A549 (cell line): ENCODE measurements around the gene FAT3. TPM values are rescaled to one million over a fixed set of nuclear protein-coding genes. Genes with fewer than 3 reads are reported as not detected.

Experiments used
- ATAC-seq, 2 experiments: fragments of 200-7000 bp in 1 of 2; fragments of >200 bp in 1 of 2; cut with Nextera tagmentation in 1 of 2; cut with Tn5 transposase in 1 of 2; 3 replicates each; pipeline versions ENCODE4 v1.8.0 to v1.9.1; 2018 to 2020; ENCODE audit warnings: mild to moderate bottlenecking in 1 of 2, moderate library complexity in 1 of 2
- CTCF ChIA-PET: fragments of 300-600 bp; sonication (Branson Sonifier 250); formaldehyde crosslinking; extraction: SDS; loops from one replicate; lab custom pipeline; 2021; ENCODE audit warnings: antibody characterized with exemption, inconsistent platforms; lab: Yijun Ruan, JAX
- POLR2A ChIA-PET: fragments of 350-600 bp; formaldehyde crosslinking; extraction: SDS; loops from one replicate; lab custom pipeline; 2021; ENCODE audit warnings: antibody characterized with exemption, inconsistent platforms; lab: Yijun Ruan, JAX
- DNase-seq, 2 experiments: peaks; one replicate each; pipeline versions ENCODE4 v3.0.0 to v3.0.0-alpha.2; 2011 to 2016; ENCODE audit warnings: low read depth in 1 of 2, low spot score in 1 of 2
- FAIRE-seq: peaks from 2 replicates; lab custom pipeline; 2011; peaks lifted over from hg19 to GRCh38; lab: Jason Lieb, UNC
- H3K27ac ChIP-seq, 2 experiments: fragments of >200 bp; sonication (Bioruptor Twin); formaldehyde crosslinking; 3 replicates each; pipeline ENCODE4 v1.5.1; 2016 to 2017
- H3K4me1 ChIP-seq: fragments of >200 bp; sonication (Bioruptor Twin); formaldehyde crosslinking; 3 replicates; pipeline ENCODE4 v1.6.1; 2016
- H3K4me2 ChIP-seq: fragments of >200 bp; sonication (Bioruptor Twin); formaldehyde crosslinking; 3 replicates; pipeline ENCODE4 v1.6.1; 2016
- H3K4me3 ChIP-seq: fragments of >200 bp; sonication (Bioruptor Twin); formaldehyde crosslinking; 3 replicates; pipeline ENCODE4 v1.5.1; 2016
- H3K9me3 ChIP-seq: fragments of >200 bp; sonication (Bioruptor Twin); formaldehyde crosslinking; 3 replicates; pipeline ENCODE4 v1.6.1; 2016
- BHLHE40 ChIP-seq: IDR thresholded peaks from 2 replicates; pipeline ENCODE4 v1.6.1; 2012; ENCODE audit warnings: low read depth, low read length, inconsistent platforms
- CBX2 ChIP-seq: fragments of 200-600 bp; sonication (generic); IDR thresholded peaks from 2 replicates; pipeline ENCODE4 v1.6.1; 2016; ENCODE audit warnings: low read depth, mild to moderate bottlenecking, borderline replicate concordance
- CBX8 ChIP-seq: fragments of 200-600 bp; sonication (generic); IDR thresholded peaks from 2 replicates; pipeline ENCODE4 v1.6.1; 2016
- CEBPB ChIP-seq, 2 experiments: fragments of >200 bp in 1 of 2; sonication (Bioruptor Twin) in 1 of 2; formaldehyde crosslinking in 1 of 2; IDR thresholded peaks; 2 replicates each; pipeline ENCODE4 v1.6.1; 2012 to 2016
- CHD2 ChIP-seq: fragments of 150-350 bp; IDR thresholded peaks from 2 replicates; pipeline ENCODE4 v1.6.1; 2014; ENCODE audit warnings: low read length; ENCODE audit not compliant: partially characterized antibody
- EHMT2 ChIP-seq: fragments of 200-600 bp; sonication (generic); IDR thresholded peaks from 2 replicates; pipeline ENCODE4 v1.6.1; 2016; ENCODE audit warnings: antibody characterized with exemption, low read depth, mild to moderate bottlenecking, moderate library complexity
- EP300 ChIP-seq, 2 experiments: fragments of >200 bp; sonication (Bioruptor Twin); formaldehyde crosslinking; IDR thresholded peaks; 2 replicates in 1 of 2; 3 replicates in 1 of 2; pipeline ENCODE4 v1.6.1; 2016 to 2017
- HDAC2 ChIP-seq: fragments of 200-600 bp; sonication (generic); IDR thresholded peaks from 2 replicates; pipeline ENCODE4 v1.6.1; 2016
- HEYL ChIP-seq: fragments of 250-450 bp; sonication (Bioruptor Pico); IDR thresholded peaks from 2 replicates; pipeline ENCODE4 v1.8.0; 2021; ENCODE audit warnings: mild to moderate bottlenecking, moderate library complexity
- HOXB5 ChIP-seq: fragments of 250-450 bp; sonication (Bioruptor Pico); IDR thresholded peaks from 2 replicates; pipeline ENCODE4 v1.5.0; 2020; ENCODE audit warnings: mild to moderate bottlenecking, moderate library complexity
- JUNB ChIP-seq: fragments of >200 bp; sonication (Bioruptor Twin); formaldehyde crosslinking; IDR thresholded peaks from 2 replicates; pipeline ENCODE4 v1.6.1; 2016
- KDM1A ChIP-seq: fragments of 200-600 bp; sonication (generic); IDR thresholded peaks from 2 replicates; pipeline ENCODE4 v1.6.1; 2016; ENCODE audit warnings: low read depth, mild to moderate bottlenecking
- MAZ ChIP-seq: fragments of 150-350 bp; IDR thresholded peaks from 2 replicates; pipeline ENCODE4 v1.6.1; 2014; ENCODE audit warnings: antibody characterized with exemption, low read depth, low read length, borderline replicate concordance
- MYC ChIP-seq: IDR thresholded peaks from 2 replicates; pipeline ENCODE4 v1.6.1; 2012; ENCODE audit warnings: mild to moderate bottlenecking, inconsistent platforms, low read length, improper control_type of control experiment, borderline replicate concordance
- RAD21 ChIP-seq, 2 experiments: fragments of >200 bp in 1 of 2; sonication (Bioruptor Twin) in 1 of 2; formaldehyde crosslinking in 1 of 2; IDR thresholded peaks in 1 of 2; conservative IDR thresholded peaks in 1 of 2; 2 replicates in 1 of 2; 3 replicates in 1 of 2; pipeline ENCODE4 v1.6.1; 2012 to 2018; ENCODE audit warnings: inconsistent platforms in 1 of 2
- RCOR1 ChIP-seq: fragments of 150-350 bp; IDR thresholded peaks from 2 replicates; pipeline ENCODE4 v1.6.1; 2014; ENCODE audit warnings: antibody characterized with exemption, low read length, low read depth
- RFX5 ChIP-seq: fragments of 450-650 bp; IDR thresholded peaks from 2 replicates; pipeline ENCODE4 v1.7.1; 2014; ENCODE audit warnings: antibody characterized with exemption, mild to moderate bottlenecking, moderate library complexity
- SMC3 ChIP-seq: fragments of >200 bp; sonication (Bioruptor Twin); formaldehyde crosslinking; IDR thresholded peaks from 3 replicates; pipeline ENCODE4 v1.6.1; 2018; ENCODE audit warnings: inconsistent platforms
- TFCP2L1 ChIP-seq: fragments of 250-450 bp; sonication (Bioruptor Pico); IDR thresholded peaks from 2 replicates; pipeline ENCODE4 v1.5.0; 2021; ENCODE audit warnings: mild to moderate bottlenecking
- WGBS: methylation state at CpG from one replicate; pipeline ENCODE4 v1.1.6; 2017; ENCODE audit errors: missing lambda C conversion rate; 5-methylcytosine and 5-hydroxymethylcytosine counted together
- polyA plus RNA-seq, 4 experiments: library from polyadenylated mRNA; depleted of rRNA in 3 of 4; stranded (reverse); fragments of >200 nt; fragmentation: RNase III in 1 of 4; extraction: RNeasy Plus Mini Kit Qiagen cat#74134 plus additional on column Dnase treatment in 1 of 4; gene quantifications; 2 replicates in 3 of 4; 3 replicates in 1 of 4; pipeline ENCODE4 v1.2.3, GENCODE V29; 2011 to 2017

FAT3 gene
- polyA plus RNA-seq, 2 of the 4 experiments (the other 2 are of a cell fraction), result 0.61 to 1.4 TPM

- 71% methylated on average over 13 of the region's 13 CpGs for WGBS
- no peaks in the 10 kb centered on the region for H3K4me1 ChIP-seq
- FAIRE-seq (no peak), DNase-seq (no peak)
- CTCF ChIA-PET, result interaction anchor here (1.2 kb wide), 1 partner anchor 14 kb away, joined by 3 read pairs; no protein-coding TSS in a partner anchor
- H3K4me2 ChIP-seq, result peak overlapping the region; percentile 76
- TF ChIP-seq EP300 (IDR thresholded peaks at IDR 0.05) (no peak), CHD2 (no peak), RCOR1 (no peak), RAD21 (conservative IDR thresholded peaks at IDR 0.05 in 1 of 2, IDR thresholded peaks at IDR 0.05 in 1 of 2) (no peak), CBX8 (no peak), HDAC2 (no peak), MYC (no peak), EHMT2 (no peak), HOXB5 (CRISPR knock-in tag) (no peak)
- TF ChIP-seq, all 56 proteins: peak for 0
- no peak overlapping the region for H3K27ac ChIP-seq
- H3K4me3 ChIP-seq, result peak overlapping the region; percentile 59
- POLR2A ChIA-PET, result no interaction called here
- H3K9me3 ChIP-seq, result no peaks in the 10 kb centered on the region
- no peak for ATAC-seq
Observed at GRCh38 chr11:92227230-92227814, 2.7 kb downstream of the FAT3 start.

DNA sequence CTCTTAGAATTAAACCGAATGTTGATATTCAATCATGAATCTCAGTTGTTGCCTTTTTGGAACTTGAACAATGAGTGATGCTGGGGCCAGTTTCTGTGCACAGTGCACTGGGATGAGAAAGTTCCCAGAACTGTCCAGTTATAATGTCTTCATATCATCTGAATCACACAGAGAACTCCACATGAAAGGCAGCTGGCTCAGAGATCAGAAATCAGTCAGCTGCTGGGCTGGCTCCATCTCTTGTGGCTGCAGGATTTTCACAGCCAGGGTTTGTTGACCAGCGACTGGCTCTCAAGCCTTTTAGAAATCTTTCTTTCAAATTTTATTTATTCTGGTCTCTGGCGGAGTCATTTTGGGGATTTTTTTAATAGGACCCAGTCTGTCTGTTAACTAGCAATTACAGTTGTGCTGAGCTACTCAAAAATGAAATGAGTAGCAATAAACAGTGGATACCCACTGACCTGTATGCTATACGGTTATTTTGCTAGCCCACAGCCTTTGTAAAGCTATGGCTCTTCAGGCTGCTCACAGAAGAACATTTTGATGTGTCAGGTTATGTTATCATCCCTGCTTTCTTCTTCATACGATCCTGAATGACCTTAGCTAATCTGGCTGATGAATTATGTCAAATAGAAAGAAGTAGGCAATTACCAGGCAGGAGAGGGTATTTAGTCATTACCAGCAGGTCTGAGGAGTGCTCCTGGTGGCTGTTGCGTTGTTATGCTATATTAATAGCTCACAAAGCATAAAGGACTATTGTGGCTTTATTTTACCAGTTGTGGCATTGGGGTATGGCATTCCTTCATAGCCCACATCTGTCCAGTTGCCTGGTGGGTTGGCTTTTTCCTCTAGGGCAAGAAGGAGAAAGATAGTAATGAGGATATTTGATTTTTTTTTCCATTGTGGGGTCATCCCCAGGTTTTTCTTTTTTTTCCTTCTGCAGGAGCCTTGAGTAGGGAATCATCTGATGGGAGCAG, 3.6 kb downstream of the FAT3 start:
- Histone ChIP-seq H3K4me1 (no peaks in the 10 kb centered on the region), H3K4me2 (no peak overlapping the region), H3K4me3 (no peak overlapping the region), H3K27ac (no peak overlapping the region), H3K9me3 (no peaks in the 10 kb centered on the region)
- no peak for FAIRE-seq
- DNase-seq, result no peak
- TF ChIP-seq HOXB5 (CRISPR knock-in tag) (no peak), CBX8 (no peak), EHMT2 (no peak), CEBPB (IDR thresholded peaks at IDR 0.05) (no peak), JUNB (no peak), HEYL (CRISPR knock-in tag) (no peak)
- ChIA-PET POLR2A (no interaction called here), CTCF (interaction anchor here (0.6 kb wide), 1 partner anchor 566 kb away, joined by 3 read pairs; no protein-coding TSS in a partner anchor)
- no peak for ATAC-seq
- WGBS, result 70% methylated on average over 6 of the region's 6 CpGs

DNA sequence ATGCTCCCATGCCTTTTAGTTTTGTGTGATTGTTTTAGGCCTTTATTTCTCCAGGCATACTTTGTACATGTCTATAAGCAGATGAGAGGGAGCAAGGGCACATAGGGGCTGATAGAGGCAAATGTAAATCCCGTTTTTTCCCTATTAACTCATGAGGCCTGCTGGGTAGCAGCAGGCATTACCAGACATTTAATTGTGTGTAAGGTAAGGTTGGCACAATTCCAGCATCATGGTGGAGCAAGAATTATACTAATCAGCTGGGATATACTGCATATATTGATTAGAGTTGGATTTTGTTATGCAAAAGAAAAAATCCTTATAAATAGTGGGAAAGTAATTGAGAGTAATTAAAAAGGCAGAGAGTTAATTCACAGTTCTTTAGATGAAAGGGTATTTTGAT, 12.2 kb downstream of the FAT3 start:
- H3K4me1 ChIP-seq, result no peaks in the 10 kb centered on the region
- H3K27ac ChIP-seq, result no peak overlapping the region
- ATAC-seq (no peak), FAIRE-seq (no peak), DNase-seq (no peak)
- ChIA-PET POLR2A (no interaction called here), CTCF (no interaction called here)
- H3K4me2 ChIP-seq, result no peak overlapping the region
- no peaks in the 10 kb centered on the region for H3K9me3 ChIP-seq
- 56% methylated on average over 1 of the region's 1 CpG for WGBS
- H3K4me3 ChIP-seq, result no peak overlapping the region
- TF ChIP-seq CBX2, result no peak

DNA sequence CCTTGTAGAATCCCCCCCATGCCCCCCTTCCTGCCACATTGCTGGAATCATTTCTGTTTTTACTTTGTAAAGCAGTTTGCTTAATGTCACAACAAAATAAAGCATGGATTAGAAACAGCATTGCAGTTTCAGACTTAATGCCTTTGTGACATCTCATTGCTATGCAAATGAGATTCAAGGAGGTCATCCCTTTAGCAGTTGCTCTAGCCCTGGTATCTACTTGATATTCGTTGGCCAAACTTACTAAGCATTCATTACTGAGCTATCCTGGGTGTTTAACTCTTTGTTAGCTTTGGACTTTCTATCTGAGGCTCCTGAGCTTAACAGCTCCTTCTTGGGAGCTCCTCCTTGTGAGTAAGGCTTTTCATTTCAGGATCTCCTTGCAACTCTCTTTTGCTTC, 16.3 kb downstream of the FAT3 start:
- ATAC-seq (no peak), DNase-seq (no peak), FAIRE-seq (no peak)
- POLR2A ChIA-PET, result no interaction called here
- Histone ChIP-seq H3K4me1 (no peaks in the 10 kb centered on the region), H3K4me2 (no peak overlapping the region), H3K27ac (no peak overlapping the region), H3K9me3 (no peaks in the 10 kb centered on the region), H3K4me3 (no peak overlapping the region)
- WGBS, result 5% methylated on average over 1 of the region's 1 CpG
- TF ChIP-seq BHLHE40 (no peak), KDM1A (no peak), MAZ (no peak), CBX8 (no peak), MYC (no peak), CBX2 (no peak), TFCP2L1 (CRISPR knock-in tag) (no peak), SMC3 (no peak), RFX5 (no peak)
- CTCF ChIA-PET, result no interaction called here
